SW 1271 (cell line): ENCODE measurements around the gene MCM9.
"Not testable (repeated sequence)": the region's sequence is repeated elsewhere in the genome, so short reads cannot be mapped to it uniquely, and the experiment has no call there.

ENCODE experiments used
- DNase-seq, 2 experiments: peaks; one replicate each; lab custom pipeline; 2025; lab: John Stamatoyannopoulos, UW

Gene MCM9

GRCh38 chr6:118770112-118770788, 164.7 kb downstream of the MCM9 start:
- DNase-seq = no peak

DNA sequence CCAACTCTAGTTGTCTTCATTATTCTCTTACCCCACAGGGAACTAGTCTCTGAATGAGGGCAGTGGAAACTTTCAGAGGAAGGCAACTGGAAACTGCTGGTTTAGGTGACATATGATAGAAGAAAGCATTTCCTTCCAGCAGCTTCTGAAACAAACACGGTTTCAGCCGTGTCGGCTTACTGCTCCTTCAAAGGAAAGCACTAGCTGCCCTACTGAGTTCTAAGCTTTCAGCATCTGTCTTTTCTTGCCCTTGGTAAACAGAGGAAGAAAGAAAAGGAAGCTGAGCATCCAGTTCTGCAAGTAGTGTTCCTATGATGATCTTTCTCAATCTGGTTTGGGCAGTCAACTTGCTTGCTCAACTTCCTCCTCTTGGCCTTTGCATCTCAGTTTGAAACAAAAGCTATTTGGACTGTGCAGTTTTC, 166.0 kb downstream of the MCM9 start:
- DNase-seq = no peak

DNA sequence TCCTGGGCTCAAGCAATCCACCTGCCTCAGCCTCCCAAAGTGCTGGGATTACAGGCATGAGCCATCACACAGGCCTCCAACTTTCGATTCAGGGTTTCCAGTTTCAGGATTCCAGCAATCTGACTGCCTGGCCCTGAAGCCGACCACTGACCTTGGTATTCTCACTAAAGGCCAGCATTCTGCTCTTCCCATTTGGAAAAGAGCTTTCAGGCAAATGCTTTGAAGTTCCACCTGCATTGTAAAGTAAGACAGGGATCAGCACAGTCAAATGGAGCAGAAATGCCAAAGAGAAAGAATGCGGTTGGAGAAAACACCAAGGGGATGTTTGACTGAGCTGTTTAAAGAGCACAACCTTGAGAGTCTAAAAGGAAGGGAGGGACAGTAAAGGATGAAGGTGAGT, 166.5 kb downstream of the MCM9 start:
- DNase-seq = no peak

DNA sequence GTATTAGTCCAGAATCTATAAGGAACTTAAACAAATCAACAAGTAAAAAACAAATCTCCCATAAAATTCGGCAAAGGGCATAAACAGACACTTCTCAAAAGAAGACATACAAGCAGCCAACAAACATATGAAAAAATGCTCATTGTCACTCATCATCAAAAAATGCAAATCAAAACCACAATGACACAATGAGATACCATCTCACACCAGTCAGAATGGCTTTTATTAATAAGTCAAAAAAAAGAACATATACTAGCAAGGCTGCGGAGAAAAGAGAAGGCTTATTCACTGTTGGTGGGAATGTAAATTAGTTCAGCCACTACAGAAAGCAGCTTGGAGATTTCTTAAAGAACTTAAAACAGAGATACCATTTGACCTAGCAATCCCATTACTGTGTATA, 169.6 kb downstream of the MCM9 start:
- DNase-seq = not testable (repeated sequence)

GRCh38 chr6:118764766-118765165, 170.2 kb downstream of the MCM9 start:
- DNase-seq = no peak
